H1 (cell line): Measurements from ENCODE around the gene ZXDC. TPM values are rescaled to one million over a fixed set of nuclear protein-coding genes. Genes with fewer than 3 reads are reported as not detected.

Experiments
- SAP30 ChIP-seq: fragments of 300-600 bp; sonication (generic); IDR thresholded peaks from 2 replicates; pipeline ENCODE4 v1.7.1; 2012; ENCODE audit warnings: low read length, moderate library complexity, mild to moderate bottlenecking, inconsistent platforms; ENCODE audit not compliant: insufficient read depth, insufficient replicate concordance
- SRF ChIP-seq: IDR thresholded peaks from 2 replicates; pipeline ENCODE4 v1.6.1; 2011; ENCODE audit warnings: mild to moderate bottlenecking, low read depth, low read length, moderate library complexity
- polyA plus RNA-seq, 7 experiments: library from polyadenylated mRNA; depleted of rRNA in 3 of 7; stranded (reverse) in 5 of 7; unstranded in 2 of 7; fragments of >200 nt in 5 of 7; fragments of 200-250 nt in 2 of 7; gene quantifications; 1 replicate in 5 of 7; 2 replicates in 1 of 7; 4 replicates in 1 of 7; pipeline versions ENCODE4 v1.2.1 to v1.2.3, GENCODE V29; 2011 to 2013; ENCODE audit warnings: missing spikeins in 2 of 7, mixed read lengths in 2 of 7
- total RNA-seq: library from RNA; stranded (reverse); fragmentation: NEBNext Ultra II Directional; extraction: Animal tissue kit (Norgen Biotek cat#: 25700); gene quantifications from 2 replicates; pipeline ENCODE4 v1.2.1, GENCODE V29; 2021

The ZXDC gene
- total and polyA plus RNA-seq, 2 of the 8 experiments (the other 6 are each of a cell fraction or from before 2014, with no cell fraction given), result 12.7 to 24.3 TPM

DNA sequence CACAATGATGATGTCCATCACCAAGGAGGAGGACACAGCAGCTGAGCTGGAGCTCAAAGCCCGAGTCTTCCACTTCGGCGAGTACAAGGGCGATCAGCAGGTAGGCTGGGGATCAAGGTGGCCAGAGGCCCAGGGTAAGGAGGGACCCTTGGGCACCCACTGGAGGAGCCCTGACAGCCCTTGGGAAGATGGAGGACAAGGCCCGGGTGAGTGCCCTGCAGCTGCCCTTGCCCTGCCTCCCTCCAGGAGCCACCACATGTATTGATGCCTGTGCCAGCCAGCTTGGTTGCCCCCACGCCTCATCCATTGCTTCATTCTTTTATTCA, 42.6 kb downstream of the ZXDC start (continued):
- no peak for TF ChIP-seq SRF
- no peak for TF ChIP-seq SAP30
- TF ChIP-seq, all 59 proteins: peak for 0
